Activated CD4-positive, alpha-beta T cell treated with anti-CD3 and anti-CD28 coated beads for 4 hours (primary cell): ENCODE results near the gene MYO10.

ENCODE experiments used
- DNase-seq, 2 donors: peaks; one replicate each; pipeline ENCODE4 v3.0.0-alpha.2; 2020

The MYO10 gene

DNA sequence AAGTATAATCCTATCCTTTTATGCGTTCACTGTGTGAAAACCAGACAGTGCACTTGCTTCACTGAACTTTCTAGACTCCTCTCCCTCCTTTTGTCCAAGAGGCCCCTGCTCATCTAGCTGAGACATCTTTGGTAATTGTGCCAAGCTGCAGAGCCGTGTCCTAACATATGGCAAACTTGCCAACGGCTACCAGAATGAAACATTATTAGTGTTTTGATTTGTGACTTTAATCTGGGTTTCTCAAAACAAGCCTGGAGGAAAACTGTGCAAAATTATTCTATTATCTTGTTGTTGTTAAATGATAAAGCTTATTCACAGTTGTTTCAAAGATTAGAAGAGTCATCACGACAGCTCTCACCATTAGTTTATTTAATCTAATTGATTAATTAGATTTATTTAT lies 240.3 kb downstream of the MYO10 start:
- DNase-seq: no peak

DNA sequence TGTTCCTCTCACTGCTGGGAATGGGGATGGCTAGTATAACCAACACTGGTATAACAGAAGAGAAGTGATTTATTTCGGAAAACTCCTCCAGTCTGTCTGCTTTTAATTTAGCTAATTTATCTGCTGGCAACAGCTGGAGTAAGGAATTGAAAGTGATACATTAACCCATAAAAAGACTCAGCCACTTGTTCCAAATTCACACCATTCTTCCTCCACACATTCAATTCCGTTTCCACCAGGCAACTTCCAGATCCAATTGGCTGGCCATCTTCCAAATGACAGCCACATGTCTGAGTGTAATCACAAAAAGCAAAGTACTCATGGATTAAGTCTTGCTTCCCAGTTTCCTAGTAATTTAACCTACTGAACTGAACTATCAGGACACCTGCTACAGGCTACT lies 242.2 kb downstream of the MYO10 start:
- DNase-seq: no peak

DNA sequence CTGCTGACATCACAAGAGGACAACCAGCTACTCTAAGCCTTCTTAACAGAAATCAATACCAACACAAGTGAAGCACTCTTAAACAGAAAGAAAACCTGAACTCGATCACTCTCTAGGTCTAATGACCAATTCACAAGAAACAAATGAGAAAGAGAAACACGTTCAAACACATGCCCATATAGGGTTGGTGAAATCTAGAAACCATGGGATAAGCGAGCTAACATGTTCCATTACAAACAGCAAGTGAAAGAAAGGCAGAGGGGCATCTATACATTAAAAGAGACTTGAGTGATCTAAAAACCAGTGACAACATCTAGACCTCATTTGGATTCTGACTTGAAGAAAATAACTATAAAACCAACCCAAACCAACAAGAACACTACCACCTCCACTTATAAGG lies 244.4 kb downstream of the MYO10 start:
- no peak for DNase-seq

DNA sequence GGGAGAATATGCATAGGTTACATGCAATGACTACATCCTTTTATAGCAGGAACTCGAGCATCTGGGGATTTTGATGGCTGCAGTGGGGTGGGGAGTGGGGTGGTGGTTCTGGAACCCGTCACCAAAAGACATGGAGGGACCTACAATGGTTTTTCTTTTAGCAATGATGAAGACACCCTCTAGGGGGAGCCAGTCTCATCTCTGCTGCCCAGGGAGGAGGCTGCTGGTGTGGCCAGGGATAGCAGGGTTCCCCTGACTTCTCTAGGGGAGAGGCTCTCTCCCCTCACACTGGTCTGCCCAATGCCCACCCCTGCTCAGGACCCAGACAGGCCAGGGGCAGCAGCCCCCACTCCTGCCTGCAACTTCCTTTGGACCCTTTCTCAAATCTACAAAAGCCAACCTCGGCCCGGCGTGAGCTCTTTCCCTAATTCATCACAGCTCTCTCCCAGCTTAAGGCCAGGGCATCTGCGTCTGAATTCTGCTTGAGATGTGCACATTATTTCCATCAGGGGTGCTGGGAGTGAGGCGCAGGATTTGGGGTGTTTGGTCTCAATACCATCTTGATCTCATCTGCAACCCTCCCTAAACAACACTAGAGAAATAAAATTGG lies 245.7 kb downstream of the MYO10 start:
- no peak for DNase-seq

DNA sequence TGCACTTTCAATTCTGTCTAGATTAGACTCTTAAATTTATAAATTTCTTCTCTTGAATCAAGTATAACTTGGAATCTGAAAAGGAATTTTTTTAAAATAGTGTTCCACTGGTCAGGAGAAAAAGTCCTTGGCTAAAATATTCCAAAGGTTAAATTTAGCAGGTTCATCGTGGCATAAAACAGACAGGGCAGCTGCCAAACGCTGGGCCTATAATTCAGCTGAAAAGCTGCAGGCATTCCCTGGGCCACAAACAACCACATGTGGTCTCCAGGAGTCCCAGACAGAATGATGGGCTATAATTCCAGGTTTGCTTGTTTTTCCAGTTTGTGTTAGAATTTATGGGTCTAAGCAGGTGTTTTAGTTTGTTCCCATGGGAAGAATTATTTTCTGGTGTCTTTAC lies 248.2 kb downstream of the MYO10 start:
- DNase-seq: no peak

DNA sequence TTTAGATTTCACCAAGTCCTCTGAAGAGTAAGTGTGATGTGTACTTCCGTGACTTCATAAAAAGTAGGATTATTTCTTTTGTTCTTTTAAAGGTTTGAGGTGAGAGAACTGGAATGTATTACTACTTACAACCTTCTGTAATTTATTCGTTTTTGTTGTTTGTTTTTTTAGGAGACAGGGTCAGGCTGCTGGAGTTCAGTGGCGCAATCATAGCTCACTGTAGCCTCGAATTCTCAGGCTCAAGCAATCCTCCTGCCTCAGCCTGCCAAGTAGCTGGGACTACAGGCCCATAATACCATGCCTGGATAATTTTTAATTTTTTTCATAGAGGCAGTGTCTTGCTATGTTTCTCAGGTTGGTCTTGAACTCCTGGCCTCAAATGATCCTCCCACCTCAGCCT lies 251.0 kb downstream of the MYO10 start:
- DNase-seq: no peak

DNA sequence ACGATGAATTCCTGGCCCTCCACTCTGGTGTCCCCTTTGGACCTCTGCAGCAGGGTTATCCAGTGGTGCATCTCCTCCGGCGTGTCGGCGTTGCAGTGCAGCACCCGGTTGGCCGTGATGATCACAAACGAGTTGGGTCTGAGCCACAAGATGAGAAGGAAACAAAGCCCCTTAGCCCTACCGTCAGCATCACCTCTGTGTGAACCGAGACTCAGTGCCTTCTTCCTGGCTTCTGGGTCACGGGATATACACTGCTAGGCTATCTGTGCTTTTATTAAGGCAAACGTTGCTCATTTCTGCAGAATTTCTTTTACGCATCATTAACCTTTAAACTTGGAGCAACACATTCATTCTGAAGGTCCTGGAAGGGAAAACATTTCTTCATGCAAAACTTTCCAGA lies 254.2 kb downstream of the MYO10 start:
- no peak for DNase-seq

DNA sequence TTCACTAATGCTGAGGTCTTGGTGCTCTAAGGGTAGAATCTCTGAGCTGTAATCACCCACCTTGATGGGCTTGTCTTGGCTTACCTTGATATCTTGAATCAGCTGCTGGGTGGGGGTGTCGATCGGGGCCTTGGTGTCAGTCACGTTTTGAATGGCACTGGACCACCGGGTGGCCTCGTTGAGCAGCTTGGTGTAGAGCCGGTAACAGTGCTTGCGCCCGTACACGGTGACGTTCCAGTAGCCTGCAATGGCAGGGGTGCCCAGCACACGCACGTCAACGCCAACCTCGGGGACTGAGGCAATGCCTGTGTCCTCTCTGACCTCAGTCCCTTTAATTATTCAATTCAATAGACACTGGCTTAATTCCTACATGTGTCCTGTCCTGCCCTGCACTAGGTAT lies 256.2 kb downstream of the MYO10 start:
- no peak for DNase-seq

GRCh38 chr5:16679190-16679589 lies 256.9 kb downstream of the MYO10 start:
- DNase-seq: no peak

DNA sequence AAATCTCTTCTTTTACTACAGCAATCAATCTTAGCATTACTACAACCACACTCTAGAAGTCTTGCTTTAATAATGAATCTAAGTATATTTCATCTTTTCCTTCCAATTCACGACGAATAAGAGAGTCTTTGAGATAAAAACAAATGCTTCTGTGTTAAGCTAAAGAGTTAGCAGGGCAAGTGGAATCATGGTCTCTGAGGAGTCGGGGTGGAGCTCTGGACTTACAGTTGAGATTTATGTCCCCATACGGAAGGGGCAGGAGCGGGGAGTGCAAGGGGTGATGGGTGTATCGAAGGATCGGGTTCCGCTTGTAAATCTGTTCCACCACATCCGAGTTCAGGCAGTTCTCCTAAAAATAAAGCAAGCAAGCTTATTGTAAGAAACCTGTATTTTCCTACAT lies 260.3 kb downstream of the MYO10 start:
- no peak for DNase-seq

DNA sequence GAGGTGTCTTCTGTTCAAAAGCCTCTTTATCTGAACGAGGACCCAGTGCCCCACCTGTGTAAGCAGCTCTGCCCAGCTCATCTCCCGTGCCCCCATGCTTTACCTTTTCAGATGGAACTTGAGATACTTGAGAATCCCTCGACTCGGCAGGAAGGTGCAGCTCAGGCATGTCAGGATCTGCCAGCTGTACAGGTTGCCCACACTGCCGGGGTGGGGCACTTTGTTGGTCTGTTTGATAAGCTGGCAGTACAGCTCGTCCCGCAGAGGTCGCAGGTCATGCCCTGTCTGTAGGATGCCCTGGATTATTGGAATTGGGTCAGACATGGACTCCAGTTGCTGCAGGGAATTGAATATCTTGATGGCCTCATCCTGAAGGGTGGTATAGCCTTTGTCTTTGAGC lies 261.3 kb downstream of the MYO10 start:
- no peak for DNase-seq

DNA sequence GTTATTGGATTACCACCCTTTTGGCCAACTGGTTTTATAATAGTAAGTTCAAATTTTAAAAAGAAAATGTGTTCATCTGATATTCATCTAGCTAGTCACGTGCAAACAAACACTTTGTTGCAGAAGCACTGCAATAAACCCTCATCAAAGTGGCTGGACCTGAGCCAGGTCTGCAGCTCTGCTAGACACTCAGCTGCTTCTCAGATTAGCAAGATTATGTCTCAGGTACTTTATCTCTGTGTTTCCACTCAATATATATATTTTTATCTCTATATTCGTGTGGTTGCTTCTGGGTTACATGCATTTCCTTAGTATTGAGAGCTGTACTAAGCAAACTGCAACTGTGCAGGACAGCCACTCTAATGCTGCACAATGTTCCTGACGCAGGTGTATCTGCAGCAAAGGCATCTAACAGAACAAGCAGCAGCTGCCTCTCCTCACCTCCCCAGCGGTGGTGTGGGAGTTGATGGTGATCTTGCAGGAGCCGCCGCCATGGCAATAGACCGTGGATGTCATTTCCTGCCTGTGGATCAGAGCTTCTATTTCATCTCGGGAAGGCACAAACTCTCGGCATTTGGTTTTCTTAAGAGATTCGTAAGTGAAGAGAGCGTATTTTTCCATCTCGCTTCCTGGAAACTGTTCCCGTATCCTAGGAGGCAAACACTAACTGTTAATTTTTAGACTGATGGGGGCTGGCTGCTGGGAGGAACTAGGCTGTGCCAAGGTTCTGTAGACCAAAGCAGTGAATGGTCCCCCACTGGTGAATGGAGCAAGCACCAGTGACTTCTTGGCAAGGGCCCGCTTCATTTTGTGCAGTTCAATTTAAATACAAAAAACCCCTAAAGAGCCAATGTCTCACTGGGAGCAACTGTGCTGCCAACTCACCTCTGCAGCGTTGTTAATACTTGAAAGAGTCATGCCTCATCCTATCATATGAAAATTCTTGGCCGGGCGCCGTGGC lies 262.6 kb downstream of the MYO10 start:
- peak; percentile 9 to 13 for DNase-seq

GRCh38 chr5:16671208-16671607 lies 264.9 kb downstream of the MYO10 start:
- no peak for DNase-seq

DNA sequence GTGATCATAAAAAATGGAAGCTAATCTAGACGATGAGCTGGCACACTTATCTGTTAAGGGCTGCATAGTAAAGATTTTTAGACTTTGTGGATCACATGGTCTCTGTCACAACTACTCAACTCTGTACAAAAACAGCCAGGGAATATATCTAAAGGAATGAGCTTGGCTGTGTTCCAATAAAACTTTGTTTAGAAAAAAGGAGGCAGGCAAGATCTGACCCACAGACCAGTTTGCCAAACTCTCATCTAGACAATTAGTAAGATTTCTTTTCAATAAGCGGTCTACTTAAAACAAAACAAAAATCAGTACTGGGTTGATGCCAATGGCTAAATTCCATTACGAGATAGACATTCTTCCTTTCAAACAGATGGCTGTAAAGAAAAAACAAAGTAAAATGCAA lies 266.3 kb downstream of the MYO10 start:
- DNase-seq: no peak

GRCh38 chr5:16668631-16669030 lies 267.5 kb downstream of the MYO10 start:
- DNase-seq: no peak

DNA sequence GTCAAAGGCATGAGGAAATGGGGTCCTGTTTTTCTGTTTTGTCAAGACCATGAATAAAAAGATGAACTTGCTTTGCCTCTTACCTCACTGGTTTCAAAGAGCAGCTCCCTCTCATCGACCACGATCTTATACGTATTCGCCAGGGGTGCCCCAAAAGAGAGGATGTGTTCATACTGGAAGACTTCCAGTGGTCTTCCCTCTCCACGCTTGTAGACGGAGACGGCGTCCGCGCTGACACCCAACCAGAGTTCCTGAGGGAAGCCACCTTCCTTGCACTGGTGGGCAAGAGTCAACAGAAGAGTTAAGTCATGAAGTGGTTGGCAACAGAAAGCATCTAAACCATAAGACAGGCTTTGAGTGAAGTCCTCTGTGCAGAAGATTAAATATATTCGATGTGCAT lies 267.9 kb downstream of the MYO10 start:
- no peak for DNase-seq

DNA sequence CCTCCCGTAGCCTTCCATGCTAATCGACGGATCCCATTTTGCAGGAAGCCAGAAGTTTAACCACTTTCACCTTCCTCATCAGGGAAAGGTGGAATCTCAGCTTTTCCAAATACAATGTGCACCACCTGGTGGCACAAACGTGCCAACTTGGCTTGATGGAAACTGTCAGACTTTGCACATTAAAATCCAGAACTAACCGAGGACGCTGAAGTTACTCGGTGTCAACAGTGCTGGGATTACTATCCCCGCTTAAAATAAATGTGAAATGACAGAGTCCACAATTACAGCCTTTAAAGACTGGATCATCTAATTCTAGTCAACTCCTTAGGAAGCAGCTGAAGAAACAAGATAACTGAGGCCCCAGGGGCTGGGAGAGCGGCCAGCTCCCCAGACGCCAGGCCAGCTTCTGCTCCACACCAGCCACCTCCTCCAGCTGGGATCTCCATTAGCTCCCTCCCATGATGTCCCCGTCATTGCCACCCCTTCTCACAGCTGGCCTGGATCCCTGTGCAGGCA lies 269.1 kb downstream of the MYO10 start:
- DNase-seq: peak in 1 of 2 donors; percentile 31

DNA sequence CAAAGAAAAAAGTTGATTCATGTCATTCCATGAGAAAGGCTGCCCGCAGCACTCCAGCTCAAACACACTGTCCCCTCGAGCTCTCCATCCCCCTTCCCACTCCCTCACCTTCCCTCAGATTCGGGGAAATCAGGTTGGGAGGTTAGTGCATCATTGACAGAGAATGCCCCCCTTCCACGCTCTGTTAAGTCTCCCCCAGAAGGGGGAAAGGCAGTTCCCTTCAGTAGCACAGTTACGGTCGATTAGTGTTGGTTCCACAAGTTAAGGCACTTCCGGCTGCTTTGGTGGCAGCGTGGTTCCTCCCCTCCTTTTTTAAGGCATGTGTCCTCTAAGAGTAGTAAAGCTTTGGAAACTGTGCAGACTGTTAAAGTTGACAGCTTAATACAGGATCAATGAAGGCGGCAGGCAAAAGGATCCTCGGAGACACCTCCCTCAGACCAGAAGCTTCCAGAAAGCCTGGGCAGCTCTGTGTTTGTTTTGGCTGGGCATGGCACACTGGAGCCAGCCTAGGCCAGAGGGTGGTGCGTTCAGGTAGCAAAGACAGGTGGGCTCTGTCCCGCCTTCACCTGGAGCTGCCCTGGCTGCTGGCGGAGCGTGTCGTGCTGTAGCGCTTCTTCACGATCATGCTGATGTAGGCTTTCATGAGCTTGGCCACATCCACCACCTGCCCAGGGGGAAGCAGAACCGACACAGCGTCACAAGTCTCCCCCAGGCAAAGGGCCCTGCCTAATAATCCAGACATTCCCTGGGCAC lies 269.8 kb downstream of the MYO10 start:
- DNase-seq: no peak

GRCh38 chr5:16665601-16666000 lies 270.5 kb downstream of the MYO10 start:
- no peak for DNase-seq

- no peak for DNase-seq
These were observed 271.7 kb downstream of the MYO10 start for GRCh38 chr5:16664368-16664767.

GRCh38 chr5:16663840-16664239 lies 272.2 kb downstream of the MYO10 start:
- no peak for DNase-seq

GRCh38 chr5:16661713-16662112 lies 274.4 kb downstream of the MYO10 start:
- DNase-seq: no peak

DNA sequence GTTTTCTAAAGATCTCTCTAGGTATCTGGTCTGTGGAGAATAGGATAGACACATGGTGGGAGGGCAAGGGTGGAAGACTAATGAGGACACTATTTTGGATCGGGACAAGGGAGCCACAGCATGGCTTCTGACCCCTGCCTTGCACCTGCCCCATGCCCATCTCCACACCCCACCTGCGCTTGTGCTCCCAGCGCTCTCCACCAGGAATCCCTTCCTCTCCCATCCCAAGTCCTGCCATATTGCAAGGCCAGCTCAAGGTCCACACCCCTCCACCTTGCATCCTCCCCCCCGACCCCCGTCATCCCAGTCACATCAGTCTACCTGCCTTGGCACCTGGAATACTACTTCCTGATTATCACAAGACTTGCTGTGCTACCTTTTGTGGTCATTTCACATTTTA lies 275.1 kb downstream of the MYO10 start:
- no peak for DNase-seq

DNA sequence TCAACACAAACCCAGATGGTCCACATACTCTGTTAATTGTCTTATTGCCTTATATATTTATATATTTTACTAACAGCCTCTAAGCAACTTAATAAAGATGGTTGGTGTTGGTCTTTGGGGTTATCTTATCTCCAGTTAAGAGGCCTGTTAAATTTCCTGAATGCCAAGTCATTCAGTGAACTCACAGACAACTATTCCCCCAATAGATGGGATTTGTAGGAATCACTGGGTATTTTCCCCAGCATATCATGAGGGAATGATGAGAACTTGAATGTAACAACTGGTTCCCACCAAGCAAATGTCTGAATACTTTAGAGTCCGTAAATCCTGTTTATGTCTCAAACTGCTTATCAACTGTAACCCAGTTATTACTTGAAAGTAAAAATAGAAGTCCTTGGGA lies 276.6 kb downstream of the MYO10 start:
- no peak for DNase-seq
